ENCODE measurements around the gene KLHL42. TPM values are rescaled to one million over a fixed set of nuclear protein-coding genes. Genes with fewer than 3 reads are reported as not detected.

The KLHL42 gene
- total and polyA plus RNA-seq, 9 of the 15 experiments (the other 6 are each of a cell fraction or from before 2014, with no cell fraction given), result 1.5 to 11.8 (median 9.6) TPM

GRCh38 chr12:27779920-27780611 is at the start of gene KLHL42, which contains the start of gene MANSC4 (continued):
- TF ChIP-seq ATF6 (CRISPR knock-in tag; IDR thresholded peaks at IDR 0.05) (0 out of 2 replicates have a peak, but pooled peaks have one; percentile 45), ZBTB7A (IDR thresholded peaks at IDR 0.05; ENCODE audit: borderline replicate concordance, control insufficient read depth, low read depth, low read length) (peak; percentile 34; the same call in 1 of the 2 replicates), SRSF7 (optimal IDR thresholded peaks at IDR 0.05; ENCODE audit: low read depth, low read length) (no peak), HIVEP1 (CRISPR knock-in tag; IDR thresholded peaks at IDR 0.05) (0 out of 2 replicates have a peak, but pooled peaks have one; percentile 20), NR1H2 (CRISPR knock-in tag; IDR thresholded peaks at IDR 0.05) (peak; percentile 83; the same call in 1 of the 2 replicates), CAMTA2 (CRISPR knock-in tag; conservative IDR thresholded peaks at IDR 0.05) (no peak), ELF1 (tag; IDR thresholded peaks at IDR 0.05) (peak; percentile 71; the same call in 1 of the 2 replicates), NR2C1 (IDR thresholded peaks at IDR 0.05) (no peak), NR2C1 (tag; IDR thresholded peaks at IDR 0.05) (no peak), MGA (IDR thresholded peaks at IDR 0.05) (peak; percentile 70), ZNF740 (CRISPR knock-in tag; IDR thresholded peaks at IDR 0.05) (0 out of 2 replicates have a peak, but pooled peaks have one; percentile 13), ZNF740 (tag; IDR thresholded peaks at IDR 0.05) (no peak), NRF1 (conservative IDR thresholded peaks at IDR 0.05 in 1 of 2, IDR thresholded peaks at IDR 0.05 in 1 of 2) (peak; percentile 82 to 84), ZNF124 (CRISPR knock-in tag; IDR thresholded peaks at IDR 0.05) (no peak)

Data from K562 (cell line).